IPS-NIHi11 (cell line): ENCODE data around the gene PITPNM3.
A peak's percentile ranks its signal among the peaks of the same experiment; 100 is the strongest.

Source experiments
- DNase-seq: peaks from one replicate; pipeline ENCODE4 v3.0.0; 2012; ENCODE audit warnings: mixed read lengths, low spot score

PITPNM3 gene

GRCh38 chr17:6443692-6444570, 112.4 kb downstream of the PITPNM3 start, which contains the start of gene PIMREG:
Gene PIMREG, plus strand, starts transcription at chr17:6444455. Its CDS starts 656 bp downstream, at chr17:6445111.
- DNase-seq: peak; percentile 99

- no peak for DNase-seq
Observed at GRCh38 chr17:6442775-6443174, 113.6 kb downstream of the PITPNM3 start.

GRCh38 chr17:6439951-6440350, 116.4 kb downstream of the PITPNM3 start:
- DNase-seq: no peak

GRCh38 chr17:6437956-6438355, 118.4 kb downstream of the PITPNM3 start:
- DNase-seq: no peak

GRCh38 chr17:6437466-6437865, 118.9 kb downstream of the PITPNM3 start:
- DNase-seq: no peak

- peak; percentile 87 for DNase-seq
Observed at GRCh38 chr17:6435968-6436367, 120.4 kb downstream of the PITPNM3 start.

GRCh38 chr17:6435051-6435450, 121.3 kb downstream of the PITPNM3 start, which contains the start of gene AIPL1:
Gene AIPL1, minus strand, starts transcription at chr17:6435121. Its CDS starts 17 bp downstream, at chr17:6435104.
- no peak for DNase-seq

GRCh38 chr17:6430769-6431168, 125.6 kb downstream of the PITPNM3 start:
- DNase-seq: no peak

- no peak for DNase-seq
Observed at GRCh38 chr17:6429266-6429665, 127.1 kb downstream of the PITPNM3 start.

- DNase-seq: no peak
Observed at GRCh38 chr17:6428207-6428965, 128.0 kb downstream of the PITPNM3 start.

- no peak for DNase-seq
Observed at GRCh38 chr17:6427279-6427781, 129.0 kb downstream of the PITPNM3 start.

GRCh38 chr17:6426356-6427101, 129.8 kb downstream of the PITPNM3 start:
- no peak for DNase-seq

- DNase-seq: no peak
Observed at GRCh38 chr17:6425407-6425806, 130.9 kb downstream of the PITPNM3 start.

- no peak for DNase-seq
Observed at GRCh38 chr17:6423931-6424330, 132.4 kb downstream of the PITPNM3 start.

- peak; percentile 50 for DNase-seq
Observed at GRCh38 chr17:6422654-6423241, 133.6 kb downstream of the PITPNM3 start.

GRCh38 chr17:6421700-6422604, 134.4 kb downstream of the PITPNM3 start:
- peak; percentile 91 for DNase-seq

- peak; percentile 66 for DNase-seq
Observed at GRCh38 chr17:6420173-6420641, 136.1 kb downstream of the PITPNM3 start.

GRCh38 chr17:6415616-6416015, 140.7 kb downstream of the PITPNM3 start:
- no peak for DNase-seq

GRCh38 chr17:6413065-6413464, 143.3 kb downstream of the PITPNM3 start:
- DNase-seq: peak; percentile 62

GRCh38 chr17:6408735-6409134, 147.6 kb downstream of the PITPNM3 start:
- DNase-seq: no peak
